ENCODE data around the gene CBLB.

Gene CBLB

GRCh38 chr3:105733356-105733755, 135.5 kb downstream of the CBLB start:
- Histone ChIP-seq H3K27me3 (ENCODE audit: insufficient read depth, low read length, poor library complexity) (no peaks in the 10 kb centered on the region), H3K9me3 (ENCODE audit: insufficient read depth, low read length, severe bottlenecking) (no peaks in the 10 kb centered on the region), H3K4me2 (ENCODE audit: insufficient read depth, low read length) (no peak overlapping the region), H2AFZ (ENCODE audit: low read depth, low read length) (no peak overlapping the region), H3K4me3 (ENCODE audit: low read depth in 1 of 2, low read length in 2 of 2) (no peak overlapping the region), H4K20me1 (ENCODE audit: insufficient read depth, low read length) (no peaks in the 10 kb centered on the region), H3K4me1 (ENCODE audit: insufficient read depth, low read length) (no peaks in the 10 kb centered on the region), H3K9ac (ENCODE audit: low read depth, low read length) (no peak overlapping the region), H3K27ac (ENCODE audit: low read length) (no peak overlapping the region), H3K36me3 (ENCODE audit: insufficient read depth, low read length) (no peaks in the 10 kb centered on the region), H3K79me2 (ENCODE audit: insufficient read depth, low read length) (no peaks in the 10 kb centered on the region)
- TF ChIP-seq EZH2 (IDR thresholded peaks at IDR 0.05; ENCODE audit: borderline replicate concordance, low read depth, low read length, severe bottlenecking) (no peak), CTCF (IDR thresholded peaks at IDR 0.05; ENCODE audit: borderline replicate concordance, extremely low read depth, low read length, poor library complexity, severe bottlenecking) (no peak)
- ATAC-seq (ENCODE audit: insufficient read depth, low read depth) (no peak), DNase-seq (no peak)

GRCh38 chr3:105731686-105732085, 137.1 kb downstream of the CBLB start:
- Histone ChIP-seq H3K36me3 (ENCODE audit: insufficient read depth, low read length) (no peaks in the 10 kb centered on the region), H3K27ac (ENCODE audit: low read length) (no peak overlapping the region), H3K9ac (ENCODE audit: low read depth, low read length) (no peak overlapping the region), H2AFZ (ENCODE audit: low read depth, low read length) (no peak overlapping the region), H3K27me3 (ENCODE audit: insufficient read depth, low read length, poor library complexity) (no peaks in the 10 kb centered on the region), H3K4me2 (ENCODE audit: insufficient read depth, low read length) (no peak overlapping the region), H4K20me1 (ENCODE audit: insufficient read depth, low read length) (no peaks in the 10 kb centered on the region), H3K9me3 (ENCODE audit: insufficient read depth, low read length, severe bottlenecking) (no peaks in the 10 kb centered on the region), H3K4me3 (ENCODE audit: low read depth in 1 of 2, low read length in 2 of 2) (no peak overlapping the region), H3K79me2 (ENCODE audit: insufficient read depth, low read length) (no peaks in the 10 kb centered on the region), H3K4me1 (ENCODE audit: insufficient read depth, low read length) (no peaks in the 10 kb centered on the region)
- DNase-seq (no peak), ATAC-seq (ENCODE audit: insufficient read depth, low read depth) (no peak)
- TF ChIP-seq CTCF (IDR thresholded peaks at IDR 0.05; ENCODE audit: borderline replicate concordance, extremely low read depth, low read length, poor library complexity, severe bottlenecking) (no peak), EZH2 (IDR thresholded peaks at IDR 0.05; ENCODE audit: borderline replicate concordance, low read depth, low read length, severe bottlenecking) (no peak)

- Histone ChIP-seq H3K36me3 (ENCODE audit: insufficient read depth, low read length) (no peaks in the 10 kb centered on the region), H3K4me2 (ENCODE audit: insufficient read depth, low read length) (no peak overlapping the region), H2AFZ (ENCODE audit: low read depth, low read length) (no peak overlapping the region), H3K9me3 (ENCODE audit: insufficient read depth, low read length, severe bottlenecking) (no peaks in the 10 kb centered on the region), H3K27ac (ENCODE audit: low read length) (no peak overlapping the region), H3K79me2 (ENCODE audit: insufficient read depth, low read length) (no peaks in the 10 kb centered on the region), H3K9ac (ENCODE audit: low read depth, low read length) (no peak overlapping the region), H3K4me1 (ENCODE audit: insufficient read depth, low read length) (no peaks in the 10 kb centered on the region), H3K4me3 (ENCODE audit: low read depth in 1 of 2, low read length in 2 of 2) (no peak overlapping the region), H4K20me1 (ENCODE audit: insufficient read depth, low read length) (no peaks in the 10 kb centered on the region), H3K27me3 (ENCODE audit: insufficient read depth, low read length, poor library complexity) (no peaks in the 10 kb centered on the region)
- no peak for DNase-seq
- TF ChIP-seq EZH2 (IDR thresholded peaks at IDR 0.05; ENCODE audit: borderline replicate concordance, low read depth, low read length, severe bottlenecking) (no peak), CTCF (IDR thresholded peaks at IDR 0.05; ENCODE audit: borderline replicate concordance, extremely low read depth, low read length, poor library complexity, severe bottlenecking) (no peak)
- no peak for ATAC-seq (ENCODE audit: insufficient read depth, low read depth)
Observed at GRCh38 chr3:105730801-105731354, 137.9 kb downstream of the CBLB start.

- no peak overlapping the region for H3K27ac ChIP-seq (ENCODE audit: low read length)
- TF ChIP-seq EZH2 (IDR thresholded peaks at IDR 0.05; ENCODE audit: borderline replicate concordance, low read depth, low read length, severe bottlenecking): no peak
- TF ChIP-seq CTCF (IDR thresholded peaks at IDR 0.05; ENCODE audit: borderline replicate concordance, extremely low read depth, low read length, poor library complexity, severe bottlenecking): no peak
Observed at GRCh38 chr3:105729667-105730066, 139.1 kb downstream of the CBLB start.

More at GRCh38 chr3:105729667-105730066, 139.1 kb downstream of the CBLB start:
- no peaks in the 10 kb centered on the region for H4K20me1 ChIP-seq (ENCODE audit: insufficient read depth, low read length)
- no peak for DNase-seq
- H3K27me3 ChIP-seq (ENCODE audit: insufficient read depth, low read length, poor library complexity): no peaks in the 10 kb centered on the region
- H3K9ac ChIP-seq (ENCODE audit: low read depth, low read length): no peak overlapping the region
- H3K4me2 ChIP-seq (ENCODE audit: insufficient read depth, low read length): no peak overlapping the region
- no peaks in the 10 kb centered on the region for H3K9me3 ChIP-seq (ENCODE audit: insufficient read depth, low read length, severe bottlenecking)
- H3K79me2 ChIP-seq (ENCODE audit: insufficient read depth, low read length): no peaks in the 10 kb centered on the region
- no peak for ATAC-seq (ENCODE audit: insufficient read depth, low read depth)
- no peaks in the 10 kb centered on the region for H3K36me3 ChIP-seq (ENCODE audit: insufficient read depth, low read length)
- H2AFZ ChIP-seq (ENCODE audit: low read depth, low read length): no peak overlapping the region
- no peak overlapping the region for H3K4me3 ChIP-seq (ENCODE audit: low read depth in 1 of 2, low read length in 2 of 2)
- H3K4me1 ChIP-seq (ENCODE audit: insufficient read depth, low read length): no peaks in the 10 kb centered on the region
